KMS-11 (cell line): Measurements from ENCODE around the gene STK32C.

Source experiments
- H2AFZ ChIP-seq: fragments of 200-600 bp; sonication (generic); 2 replicates; pipeline ENCODE4 v1.6.1; 2016; ENCODE audit warnings: antibody characterized with exemption, mixed run types, low read depth
- H3K27ac ChIP-seq: fragments of 200-600 bp; sonication (generic); 2 replicates; pipeline ENCODE4 v1.6.1; 2016; ENCODE audit warnings: mild to moderate bottlenecking, mixed run types
- H3K27me3 ChIP-seq: fragments of 200-600 bp; sonication (generic); 2 replicates; pipeline ENCODE4 v1.6.1; 2017; ENCODE audit warnings: mild to moderate bottlenecking, low read depth, mixed run types, moderate library complexity; ENCODE audit not compliant: insufficient read depth
- H3K36me3 ChIP-seq: fragments of 200-600 bp; sonication (generic); 2 replicates; pipeline ENCODE4 v1.6.1; 2017; ENCODE audit warnings: mild to moderate bottlenecking, mixed run types; ENCODE audit not compliant: insufficient read depth
- H3K4me1 ChIP-seq: fragments of 200-600 bp; sonication (generic); 2 replicates; pipeline ENCODE4 v1.6.1; 2016; ENCODE audit warnings: mild to moderate bottlenecking, low read depth, mixed run types; ENCODE audit not compliant: poor library complexity, severe bottlenecking
- H3K4me2 ChIP-seq: fragments of 200-600 bp; sonication (generic); 2 replicates; pipeline ENCODE4 v1.7.0; 2016; ENCODE audit warnings: mild to moderate bottlenecking, mixed run types
- H3K4me3 ChIP-seq: fragments of 200-600 bp; sonication (generic); IDR thresholded peaks from 2 replicates; pipeline ENCODE4 v1.6.1; 2017; ENCODE audit warnings: low read depth, low read length, mixed read lengths; ENCODE audit not compliant: insufficient read depth
- H3K79me2 ChIP-seq: fragments of 200-600 bp; sonication (generic); 2 replicates; pipeline ENCODE4 v1.6.1; 2016; ENCODE audit warnings: low read depth, mixed run types; ENCODE audit not compliant: insufficient read depth
- H3K9ac ChIP-seq: fragments of 200-600 bp; sonication (generic); 2 replicates; pipeline ENCODE4 v1.6.1; 2016; ENCODE audit warnings: mild to moderate bottlenecking, mixed run types
- H4K20me1 ChIP-seq: fragments of 200-600 bp; sonication (generic); 2 replicates; pipeline ENCODE4 v1.6.1; 2016; ENCODE audit warnings: mild to moderate bottlenecking, mixed run types; ENCODE audit not compliant: insufficient read depth
- CTCF ChIP-seq: fragments of 200-600 bp; sonication (generic); conservative IDR thresholded peaks from 2 replicates; pipeline ENCODE4 v1.6.1; 2017; ENCODE audit warnings: low read depth, mild to moderate bottlenecking, antibody characterized with exemption, low read length, moderate library complexity, mixed read lengths

STK32C gene

GRCh38 chr10:132257271-132257670, 50.5 kb downstream of the STK32C start:
- H4K20me1 ChIP-seq = no peaks in the 10 kb centered on the region
- no peaks in the 10 kb centered on the region for H3K79me2 ChIP-seq
- H3K4me1 ChIP-seq = no peaks in the 10 kb centered on the region
- no peak overlapping the region for H3K27ac ChIP-seq
- no peak for TF ChIP-seq CTCF
- H3K36me3 ChIP-seq = no peaks in the 10 kb centered on the region
- H3K9ac ChIP-seq = no peak overlapping the region
- H3K4me2 ChIP-seq = no peak overlapping the region
- peaks cover 14% of the 10 kb centered on the region; the same call in 1 of the 2 replicates for H3K27me3 ChIP-seq
- H2AFZ ChIP-seq = no peak overlapping the region
- no peak overlapping the region for H3K4me3 ChIP-seq

GRCh38 chr10:132256866-132257265, 50.9 kb downstream of the STK32C start:
- no peak overlapping the region for H3K27ac ChIP-seq
- H3K4me2 ChIP-seq = no peak overlapping the region
- no peak overlapping the region for H2AFZ ChIP-seq
- TF ChIP-seq CTCF = no peak
- H3K9ac ChIP-seq = no peak overlapping the region
- no peaks in the 10 kb centered on the region for H4K20me1 ChIP-seq
- no peaks in the 10 kb centered on the region for H3K79me2 ChIP-seq
- H3K36me3 ChIP-seq = no peaks in the 10 kb centered on the region
- no peak overlapping the region for H3K4me3 ChIP-seq
- no peaks in the 10 kb centered on the region for H3K4me1 ChIP-seq
- peaks cover 14% of the 10 kb centered on the region; the same call in 1 of the 2 replicates for H3K27me3 ChIP-seq

- Histone ChIP-seq H3K27me3 (peaks cover 10% of the 10 kb centered on the region; the same call in 1 of the 2 replicates), H3K27ac (no peak overlapping the region), H3K79me2 (no peaks in the 10 kb centered on the region), H3K4me2 (no peak overlapping the region), H4K20me1 (no peaks in the 10 kb centered on the region), H3K36me3 (no peaks in the 10 kb centered on the region), H2AFZ (no peak overlapping the region), H3K4me3 (no peak overlapping the region), H3K9ac (no peak overlapping the region), H3K4me1 (no peaks in the 10 kb centered on the region)
- TF ChIP-seq CTCF = no peak
Measured at GRCh38 chr10:132255489-132256344, 52.0 kb downstream of the STK32C start.

DNA sequence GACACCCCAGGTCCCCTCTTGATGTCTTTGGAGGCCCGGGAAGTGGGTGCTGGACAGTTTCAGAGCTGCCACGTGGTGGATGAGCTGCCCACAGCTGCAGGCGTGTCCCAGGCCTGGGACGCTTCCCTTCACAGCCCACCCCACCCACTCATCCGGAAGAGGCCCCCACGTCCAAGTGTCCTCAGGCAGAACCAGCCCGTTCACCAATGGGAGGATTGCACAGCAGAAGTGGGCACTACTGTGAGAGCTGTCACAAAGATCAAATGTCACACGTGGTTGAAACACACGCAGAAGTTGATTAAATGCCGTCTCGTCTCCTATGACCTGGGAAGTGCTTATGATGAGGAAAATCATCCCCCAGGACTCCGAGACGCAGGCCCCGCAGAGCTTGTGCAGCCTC, 52.9 kb downstream of the STK32C start:
- H3K36me3 ChIP-seq = no peaks in the 10 kb centered on the region
- H3K4me1 ChIP-seq = no peaks in the 10 kb centered on the region
- H3K79me2 ChIP-seq = no peaks in the 10 kb centered on the region
- H3K4me3 ChIP-seq = no peak overlapping the region
- H3K27me3 ChIP-seq = peaks cover 9% of the 10 kb centered on the region; the same call in 1 of the 2 replicates
- no peak for TF ChIP-seq CTCF
- no peak overlapping the region for H3K27ac ChIP-seq
- no peak overlapping the region for H2AFZ ChIP-seq
- no peak overlapping the region for H3K4me2 ChIP-seq
- H3K9ac ChIP-seq = no peak overlapping the region
- no peaks in the 10 kb centered on the region for H4K20me1 ChIP-seq
